Activated CD8-positive, alpha-beta T cell treated with anti-CD3 and anti-CD28 coated beads, Interleukin-2, amount 10 ng/mL, durations not matched to agents 7 days and 5 days (primary cell): ENCODE results near the gene RNF150. TPM values are rescaled to one million over a fixed set of nuclear protein-coding genes. Genes with fewer than 3 reads are reported as not detected.

ENCODE experiments used
- ATAC-seq: fragments of 150-1000 bp; cut with Tn5 transposase; one replicate; pipeline ENCODE4 v1.10.0; 2021; ENCODE audit warnings: moderate library complexity
- CTCF ChIA-PET: fragments of 350-600 bp; sonication (Branson Sonifier 250); formaldehyde crosslinking; loops from one replicate; lab custom pipeline; 2021; ENCODE audit warnings: antibody characterized with exemption; lab: Charles Lee
- POLR2A ChIA-PET: fragments of 350-600 bp; sonication (Branson Sonifier 250); formaldehyde crosslinking; loops from one replicate; lab custom pipeline; 2021; ENCODE audit warnings: antibody characterized with exemption; lab: Charles Lee
- DNase-seq: peaks from one replicate; pipeline ENCODE4 v3.0.0-alpha.2; 2020
- H3K27ac Mint-ChIP-seq: one replicate; pipeline ENCODE4 v1.8.0; 2021; ENCODE audit warnings: mild to moderate bottlenecking, mixed read lengths
- H3K27me3 Mint-ChIP-seq: one replicate; pipeline ENCODE4 v1.8.0; 2021; ENCODE audit warnings: low read depth, mixed read lengths
- H3K36me3 Mint-ChIP-seq: one replicate; pipeline ENCODE4 v1.8.0; 2021; ENCODE audit warnings: low read depth, mixed read lengths
- H3K4me1 Mint-ChIP-seq: one replicate; pipeline ENCODE4 v1.8.0; 2021; ENCODE audit warnings: low read depth, mixed read lengths
- H3K4me3 Mint-ChIP-seq: one replicate; pipeline ENCODE4 v1.8.0; 2021; ENCODE audit warnings: mild to moderate bottlenecking, mixed read lengths
- H3K9me3 Mint-ChIP-seq: one replicate; pipeline ENCODE4 v1.8.0; 2022; ENCODE audit warnings: mixed read lengths; ENCODE audit not compliant: insufficient read depth
- total RNA-seq, 2 experiments: library from RNA; stranded (reverse); gene quantifications; one replicate each; pipeline ENCODE4 v1.2.3, GENCODE V29; 2021

RNF150 gene
- total RNA-seq, 2 experiments from 2014 or later, result not detected

DNA sequence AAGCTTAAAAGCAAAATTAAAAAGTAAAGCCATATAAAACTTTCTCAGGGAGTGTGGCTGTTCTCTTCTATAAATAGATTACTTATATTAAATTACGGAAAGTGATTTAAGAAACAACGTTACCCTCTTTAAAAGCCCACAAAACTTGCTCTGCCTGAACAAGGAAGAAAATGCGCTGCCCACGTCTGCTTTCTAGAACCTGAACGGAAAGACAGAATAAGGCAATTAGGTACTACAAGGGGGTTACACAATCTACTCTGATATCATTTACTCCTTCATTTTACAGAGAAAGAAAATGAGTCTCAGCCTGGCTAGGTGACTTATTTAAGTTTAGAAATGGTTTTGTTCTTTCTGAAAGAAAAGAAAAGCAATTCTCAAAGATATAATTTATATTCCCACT, 147.2 kb downstream of the RNF150 start:
- Mint-ChIP-seq H3K4me1 (no peaks in the 10 kb centered on the region), H3K27me3 (no peaks in the 10 kb centered on the region), H3K27ac (no peak overlapping the region), H3K4me3 (no peak overlapping the region), H3K36me3 (no peaks in the 10 kb centered on the region), H3K9me3 (no peaks in the 10 kb centered on the region)
- CTCF ChIA-PET, result no interaction called here
- ATAC-seq (no peak), DNase-seq (no peak)
- POLR2A ChIA-PET, result no interaction called here

DNA sequence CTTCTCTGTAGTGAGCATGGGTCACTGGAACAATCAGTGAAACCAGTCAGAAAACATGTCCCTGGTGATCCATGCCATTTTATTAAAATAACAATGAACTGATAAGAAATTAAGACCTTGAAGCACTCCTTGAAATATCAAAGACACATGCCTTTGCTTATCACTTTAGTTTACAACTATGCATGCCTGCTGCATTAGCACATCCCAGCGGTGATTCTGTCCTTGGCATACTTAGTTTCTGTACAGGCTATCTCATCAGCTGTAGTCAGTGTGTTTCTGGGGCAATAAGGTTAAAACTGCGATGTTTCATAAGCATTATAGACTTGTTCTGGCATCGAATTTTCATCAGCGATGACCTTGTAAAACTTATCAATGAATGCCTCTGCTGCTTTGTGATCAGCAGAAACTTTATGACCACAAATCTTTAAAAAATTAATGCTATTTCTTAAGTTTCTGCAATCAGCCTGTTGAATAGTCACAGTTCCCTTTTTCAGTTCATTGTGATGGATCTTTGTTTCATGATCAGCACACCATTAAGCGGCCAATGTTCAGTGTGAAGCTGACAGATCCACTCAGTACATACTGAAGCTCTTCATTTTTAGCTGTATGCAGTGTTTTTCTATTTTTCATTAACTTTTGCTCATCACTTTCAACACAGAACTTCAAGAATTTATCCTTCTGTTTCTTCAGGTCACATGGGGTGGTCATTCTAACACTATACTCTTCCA, 150.5 kb downstream of the RNF150 start:
- no peaks in the 10 kb centered on the region for H3K36me3 Mint-ChIP-seq
- ATAC-seq, result no peak
- ChIA-PET POLR2A (no interaction called here), CTCF (no interaction called here)
- no peak overlapping the region for H3K27ac Mint-ChIP-seq
- no peak overlapping the region for H3K4me3 Mint-ChIP-seq
- H3K9me3 Mint-ChIP-seq, result no peaks in the 10 kb centered on the region
- DNase-seq, result no peak
- H3K27me3 Mint-ChIP-seq, result no peaks in the 10 kb centered on the region
- H3K4me1 Mint-ChIP-seq, result no peaks in the 10 kb centered on the region

DNA sequence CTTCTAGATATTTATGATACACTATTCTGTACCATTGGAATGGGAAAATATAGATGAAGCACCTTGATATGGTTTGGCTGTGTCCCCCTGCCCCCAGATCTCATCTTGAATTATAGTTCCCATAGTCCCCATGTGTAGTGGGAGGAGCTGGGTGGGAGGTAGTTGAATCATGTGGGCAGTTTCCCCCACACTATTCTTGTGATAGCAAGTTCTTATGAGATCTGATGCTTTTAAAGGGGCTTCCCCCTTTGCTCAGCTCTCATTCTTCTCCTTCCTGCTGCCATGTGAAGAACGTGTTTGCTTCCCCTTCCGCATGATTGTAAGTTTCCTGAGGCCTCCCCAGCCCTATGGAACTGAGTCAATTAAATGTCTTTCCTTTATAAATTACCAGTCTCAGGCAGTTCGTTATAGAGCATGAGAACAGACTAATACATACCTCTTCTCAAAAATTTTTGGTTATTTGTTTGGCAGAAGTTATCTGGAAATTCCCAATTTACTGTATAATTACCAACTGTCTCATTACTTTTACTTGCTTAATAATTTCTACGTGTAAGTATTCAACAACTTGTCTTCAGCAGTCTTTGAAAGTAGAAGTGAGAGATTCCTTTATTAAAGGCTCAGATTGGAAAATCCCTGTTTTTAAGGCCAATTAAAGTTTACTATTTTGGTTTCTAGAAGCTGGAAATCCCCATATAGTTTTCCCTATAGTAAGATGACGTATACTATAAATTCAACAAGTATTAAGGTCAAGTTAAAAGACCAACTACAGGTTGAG, 152.7 kb downstream of the RNF150 start:
- ChIA-PET POLR2A (no interaction called here), CTCF (no interaction called here)
- no peaks in the 10 kb centered on the region for H3K36me3 Mint-ChIP-seq
- no peaks in the 10 kb centered on the region for H3K4me1 Mint-ChIP-seq
- DNase-seq, result no peak
- no peaks in the 10 kb centered on the region for H3K9me3 Mint-ChIP-seq
- H3K27ac Mint-ChIP-seq, result no peak overlapping the region
- no peak overlapping the region for H3K4me3 Mint-ChIP-seq
- no peaks in the 10 kb centered on the region for H3K27me3 Mint-ChIP-seq
- no peak for ATAC-seq

DNA sequence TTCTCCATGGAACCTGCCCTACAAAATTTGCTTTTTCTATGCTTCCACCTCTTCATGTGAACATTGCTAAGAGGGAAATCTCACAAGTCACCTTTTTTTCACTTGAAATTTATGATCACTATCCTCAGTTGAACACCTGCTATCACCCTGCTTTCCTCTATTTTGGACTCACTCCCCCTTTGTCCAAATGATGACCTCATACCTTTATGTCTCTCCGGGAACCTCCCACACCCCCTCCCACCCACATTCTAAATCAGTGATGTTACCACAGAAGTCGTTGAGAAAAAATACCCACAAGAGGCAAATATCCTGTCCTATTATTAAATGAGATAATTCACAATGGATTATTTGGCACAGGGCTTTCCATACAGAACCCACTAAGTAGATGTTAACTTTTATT, 156.5 kb downstream of the RNF150 start:
- POLR2A ChIA-PET, result no interaction called here
- H3K4me3 Mint-ChIP-seq, result no peak overlapping the region
- CTCF ChIA-PET, result no interaction called here
- no peaks in the 10 kb centered on the region for H3K27me3 Mint-ChIP-seq
- no peak for DNase-seq
- no peaks in the 10 kb centered on the region for H3K4me1 Mint-ChIP-seq
- H3K27ac Mint-ChIP-seq, result no peak overlapping the region
- H3K9me3 Mint-ChIP-seq, result no peaks in the 10 kb centered on the region
- no peaks in the 10 kb centered on the region for H3K36me3 Mint-ChIP-seq
- ATAC-seq, result no peak

DNA sequence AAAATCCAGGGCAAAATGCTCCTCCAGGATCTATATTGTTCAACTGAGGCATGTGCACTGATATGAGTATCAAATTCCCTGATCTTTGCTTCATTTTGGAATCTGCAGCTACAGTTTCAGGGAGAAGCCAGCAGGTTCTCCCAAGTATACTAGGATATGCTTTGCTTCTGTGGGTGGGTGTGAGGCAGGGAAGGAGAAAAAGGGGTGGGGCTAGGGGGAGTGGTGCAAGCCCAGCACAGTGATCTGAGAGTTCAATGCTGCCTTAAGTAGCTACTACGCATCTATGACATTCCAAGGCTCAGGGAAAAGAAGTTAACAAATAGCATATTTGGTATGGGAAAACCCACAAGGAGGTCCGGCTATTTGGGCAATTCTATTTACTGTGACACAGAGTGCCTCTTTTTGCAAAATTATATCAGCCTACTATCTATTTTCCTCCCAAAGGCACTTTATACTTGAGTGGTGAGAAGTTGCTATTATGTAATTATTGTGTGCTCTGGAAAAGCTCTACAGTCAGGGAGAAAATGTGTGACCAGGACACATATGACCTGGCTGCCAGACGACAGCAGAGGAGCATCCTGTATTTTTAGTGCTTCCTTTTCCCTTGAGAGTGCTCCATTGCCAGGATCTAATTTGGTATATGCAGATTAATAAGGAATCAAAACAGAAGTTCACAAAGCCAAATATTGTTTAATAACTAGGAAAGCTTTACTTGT, 162.0 kb downstream of the RNF150 start:
- H3K27ac Mint-ChIP-seq, result no peak overlapping the region
- no peaks in the 10 kb centered on the region for H3K36me3 Mint-ChIP-seq
- CTCF ChIA-PET, result no interaction called here
- H3K9me3 Mint-ChIP-seq, result no peaks in the 10 kb centered on the region
- DNase-seq, result no peak
- H3K4me1 Mint-ChIP-seq, result no peaks in the 10 kb centered on the region
- POLR2A ChIA-PET, result no interaction called here
- no peak overlapping the region for H3K4me3 Mint-ChIP-seq
- ATAC-seq, result no peak
- H3K27me3 Mint-ChIP-seq, result no peaks in the 10 kb centered on the region

DNA sequence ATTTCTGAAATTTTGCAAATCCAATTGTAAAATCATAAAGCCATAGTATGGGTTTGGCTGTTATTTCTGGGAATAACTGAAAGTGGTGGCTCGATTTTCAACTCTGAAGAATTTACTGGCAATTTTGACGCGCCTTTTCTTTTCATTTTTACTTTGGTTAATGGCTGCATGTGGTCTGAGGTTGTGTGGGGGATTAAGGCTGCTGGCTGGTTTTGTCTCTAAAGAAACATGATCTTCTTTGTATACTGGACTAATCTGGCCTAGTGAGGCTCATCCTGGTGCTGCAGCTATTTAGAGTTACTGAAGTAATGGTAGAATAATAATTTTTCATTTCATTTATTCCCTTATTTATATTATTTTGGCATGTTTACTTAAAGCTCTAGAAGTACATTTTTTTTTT, 164.0 kb downstream of the RNF150 start:
- H3K4me3 Mint-ChIP-seq, result no peak overlapping the region
- no peak overlapping the region for H3K27ac Mint-ChIP-seq
- ATAC-seq, result no peak
- no peak for DNase-seq
- H3K27me3 Mint-ChIP-seq, result no peaks in the 10 kb centered on the region
- CTCF ChIA-PET, result no interaction called here
- POLR2A ChIA-PET, result no interaction called here
- H3K9me3 Mint-ChIP-seq, result no peaks in the 10 kb centered on the region
- no peaks in the 10 kb centered on the region for H3K4me1 Mint-ChIP-seq
- H3K36me3 Mint-ChIP-seq, result no peaks in the 10 kb centered on the region

DNA sequence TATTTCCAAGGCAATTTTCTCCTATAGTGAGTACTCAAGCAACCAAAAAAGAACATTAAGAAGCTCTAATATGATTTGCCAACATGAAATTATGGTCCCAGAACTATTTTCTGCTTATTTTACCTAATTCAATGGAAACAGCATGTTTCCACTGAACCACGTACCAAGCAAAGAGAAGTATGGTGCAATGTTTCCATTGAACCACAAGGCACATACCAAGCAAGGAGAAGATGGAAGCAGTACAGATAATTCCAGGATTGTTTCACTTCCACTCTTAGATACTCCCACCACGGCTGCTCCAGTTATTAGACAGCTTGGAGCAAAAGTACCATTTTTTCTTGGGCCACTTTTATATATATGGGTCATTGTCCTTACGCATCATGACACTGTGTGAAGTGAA, 164.9 kb downstream of the RNF150 start:
- no peaks in the 10 kb centered on the region for H3K36me3 Mint-ChIP-seq
- H3K4me1 Mint-ChIP-seq, result no peaks in the 10 kb centered on the region
- ChIA-PET POLR2A (no interaction called here), CTCF (no interaction called here)
- no peak overlapping the region for H3K4me3 Mint-ChIP-seq
- no peak for DNase-seq
- H3K27me3 Mint-ChIP-seq, result no peaks in the 10 kb centered on the region
- no peak for ATAC-seq
- H3K27ac Mint-ChIP-seq, result no peak overlapping the region
- H3K9me3 Mint-ChIP-seq, result no peaks in the 10 kb centered on the region

DNA sequence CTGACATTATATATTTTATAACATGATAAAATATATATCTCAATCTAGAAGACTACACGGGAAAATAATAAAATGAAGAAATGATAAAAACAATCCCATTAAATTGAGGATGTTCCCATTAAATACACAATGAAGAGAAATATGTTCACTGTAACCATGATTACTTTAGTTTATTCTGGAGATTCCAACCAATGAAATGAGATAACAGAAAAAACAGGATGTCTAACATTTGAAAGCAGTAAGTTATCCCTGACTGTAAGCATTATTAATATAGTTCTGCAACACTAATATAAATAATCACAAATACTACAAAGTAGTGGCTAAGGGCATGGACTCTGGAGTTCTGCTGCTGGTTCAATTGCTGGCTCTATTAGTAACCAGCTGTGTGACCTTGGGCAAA, 169.4 kb downstream of the RNF150 start:
- CTCF ChIA-PET, result no interaction called here
- Mint-ChIP-seq H3K4me1 (no peaks in the 10 kb centered on the region), H3K4me3 (no peak overlapping the region), H3K36me3 (no peaks in the 10 kb centered on the region), H3K27ac (no peak overlapping the region), H3K9me3 (no peaks in the 10 kb centered on the region), H3K27me3 (no peaks in the 10 kb centered on the region)
- ATAC-seq (no peak), DNase-seq (no peak)
- POLR2A ChIA-PET, result no interaction called here

DNA sequence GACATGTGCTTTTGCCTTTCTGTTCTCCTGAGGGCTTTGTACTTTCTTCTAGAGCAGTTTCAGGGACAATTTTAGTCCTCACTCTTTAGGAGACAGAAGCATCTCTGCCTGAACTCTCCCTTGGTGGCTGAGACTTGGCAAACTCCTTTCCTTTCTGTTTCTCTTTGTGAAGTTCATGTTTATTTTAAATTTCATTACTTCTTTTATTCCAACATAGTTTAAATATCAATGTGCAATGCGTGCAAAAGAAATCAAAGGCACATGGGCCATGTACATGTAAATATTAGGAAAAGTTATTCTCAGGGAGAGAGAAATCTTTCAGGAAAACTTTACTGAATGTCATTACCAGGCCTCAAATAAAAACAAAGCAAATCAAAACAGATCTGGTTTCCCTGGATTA, 177.6 kb downstream of the RNF150 start:
- Mint-ChIP-seq H3K27ac (no peak overlapping the region), H3K27me3 (no peaks in the 10 kb centered on the region), H3K36me3 (no peaks in the 10 kb centered on the region), H3K4me3 (no peak overlapping the region), H3K9me3 (no peaks in the 10 kb centered on the region), H3K4me1 (no peaks in the 10 kb centered on the region)
- ChIA-PET CTCF (no interaction called here), POLR2A (no interaction called here)
- no peak for DNase-seq
- ATAC-seq, result no peak

DNA sequence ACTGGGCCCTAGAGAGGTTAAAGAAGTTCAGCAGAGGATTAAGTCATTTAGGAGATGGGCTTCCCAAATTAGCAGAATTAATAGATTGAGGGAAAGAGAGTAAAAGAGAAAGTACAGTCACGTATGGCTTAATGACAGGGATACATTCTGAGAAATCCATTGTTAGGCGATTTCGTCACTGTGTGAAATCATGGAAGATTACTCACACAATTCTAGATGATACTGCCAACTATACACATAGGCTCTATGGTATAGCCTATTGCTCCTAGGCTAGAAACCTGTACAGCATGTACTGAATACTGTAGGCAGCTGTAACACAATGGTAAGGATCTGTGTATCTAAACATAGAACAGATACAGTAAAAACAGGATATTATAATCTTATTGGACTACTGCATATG, 180.6 kb downstream of the RNF150 start:
- H3K36me3 Mint-ChIP-seq, result no peaks in the 10 kb centered on the region
- no peaks in the 10 kb centered on the region for H3K27me3 Mint-ChIP-seq
- ChIA-PET POLR2A (no interaction called here), CTCF (no interaction called here)
- ATAC-seq, result no peak
- H3K4me3 Mint-ChIP-seq, result no peak overlapping the region
- no peaks in the 10 kb centered on the region for H3K9me3 Mint-ChIP-seq
- no peak for DNase-seq
- no peak overlapping the region for H3K27ac Mint-ChIP-seq
- no peaks in the 10 kb centered on the region for H3K4me1 Mint-ChIP-seq

DNA sequence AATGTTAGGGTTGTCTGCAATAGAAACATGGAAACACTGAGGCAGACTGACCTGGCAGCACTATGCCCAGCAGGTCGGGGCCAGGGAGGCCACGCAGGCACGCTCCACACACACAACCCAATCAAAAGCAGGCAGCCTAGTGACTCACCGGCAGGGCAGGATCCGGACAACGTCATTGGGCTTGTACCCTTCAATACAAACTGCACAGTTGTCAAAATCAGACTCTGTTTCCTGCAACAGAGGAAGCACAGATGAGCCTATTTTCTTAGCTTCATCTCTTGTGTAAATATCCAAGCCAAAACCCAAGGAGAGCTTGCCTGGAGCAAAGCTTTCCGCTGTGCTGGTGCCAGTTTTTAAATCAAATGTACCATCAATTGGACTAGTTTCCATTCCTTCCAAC, 185.8 kb downstream of the RNF150 start:
- ChIA-PET POLR2A (no interaction called here), CTCF (no interaction called here)
- DNase-seq (no peak), ATAC-seq (no peak)
- Mint-ChIP-seq H3K4me3 (no peak overlapping the region), H3K9me3 (no peaks in the 10 kb centered on the region), H3K27me3 (no peaks in the 10 kb centered on the region), H3K27ac (no peak overlapping the region), H3K36me3 (no peaks in the 10 kb centered on the region), H3K4me1 (no peaks in the 10 kb centered on the region)

DNA sequence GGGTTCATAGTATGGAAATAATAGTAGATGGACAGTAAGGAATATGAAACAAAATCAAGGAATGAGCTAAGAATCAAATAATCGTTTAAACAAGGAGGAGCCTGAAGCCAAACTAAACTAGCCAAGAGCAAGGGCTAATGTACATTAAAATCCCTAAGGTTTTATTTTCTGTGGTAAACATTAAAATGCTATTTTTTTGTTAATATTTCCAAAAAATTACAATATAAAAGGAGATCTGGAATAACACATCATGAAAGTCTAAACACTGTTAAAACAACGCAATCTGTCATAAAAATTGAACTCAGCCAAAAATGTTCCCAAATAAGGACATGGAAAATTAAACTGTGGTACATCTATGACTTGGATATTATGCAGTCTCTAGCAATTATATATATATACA, 188.2 kb downstream of the RNF150 start:
- no peak overlapping the region for H3K27ac Mint-ChIP-seq
- no peak overlapping the region for H3K4me3 Mint-ChIP-seq
- H3K36me3 Mint-ChIP-seq, result no peaks in the 10 kb centered on the region
- ChIA-PET CTCF (no interaction called here), POLR2A (no interaction called here)
- no peak for DNase-seq
- ATAC-seq, result no peak
- no peaks in the 10 kb centered on the region for H3K27me3 Mint-ChIP-seq
- no peaks in the 10 kb centered on the region for H3K4me1 Mint-ChIP-seq
- no peaks in the 10 kb centered on the region for H3K9me3 Mint-ChIP-seq
